K562 (cell line): Measurements from ENCODE around the gene ZBTB9. TPM values are rescaled to one million over a fixed set of nuclear protein-coding genes. Genes with fewer than 3 reads are reported as not detected.

ENCODE experiments used
- ATAC-seq: fragments of 200-7000 bp; cut with Tn5 transposase; 3 replicates; pipeline ENCODE4 v1.9.1; 2020; ENCODE audit warnings: moderate library complexity
- BruUV-seq: library from RNA; stranded (reverse); fragments of 400-500 nt; replicated peaks from 2 replicates; lab custom pipeline; 2021; lab: Mats Ljungman, UMichigan
- CTCF ChIA-PET: fragments of 300-600 bp; formaldehyde crosslinking; extraction: SDS; loops from one replicate; lab custom pipeline; 2021; ENCODE audit warnings: low intra/inter-chr PET ratio; lab: Yijun Ruan, JAX
- POLR2A ChIA-PET: fragments of 300-600, 350-650 bp; sonication (Branson Sonifier 250); formaldehyde crosslinking; extraction: SDS; loops from one replicate; lab custom pipeline; 2021; ENCODE audit warnings: antibody characterized with exemption, inconsistent platforms; lab: Yijun Ruan, JAX
- DNase-seq, 4 experiments: peaks; one replicate each; pipeline versions ENCODE4 v3.0.0 to v3.0.0-alpha.2; 2011 to 2018; ENCODE audit warnings: low spot score in 3 of 4, mixed read lengths in 3 of 4; ENCODE audit errors: extremely low read depth in 1 of 4
- FAIRE-seq: peaks from 2 replicates; lab custom pipeline; 2011; peaks lifted over from hg19 to GRCh38; lab: Jason Lieb, UNC
- H2AFZ ChIP-seq: 2 replicates; pipeline ENCODE4 v1.6.0; 2011; ENCODE audit warnings: low read depth, low read length, control low read depth, inconsistent platforms
- H3K27ac ChIP-seq: fragments of 200-600 bp; 3 replicates; pipeline ENCODE4 v1.8.0; 2011; ENCODE audit warnings: low read depth, mild to moderate bottlenecking, control low read depth, inconsistent platforms, low read length, moderate library complexity, mixed read lengths; ENCODE audit errors: extremely low read depth
- H3K27me3 ChIP-seq, 2 experiments: fragments of 300-600 bp in 1 of 2; 2 replicates in 1 of 2; 3 replicates in 1 of 2; pipeline versions ENCODE4 v1.6.0 to v1.8.0; 2011; ENCODE audit warnings: inconsistent platforms in 2 of 2, low read length in 2 of 2, mild to moderate bottlenecking in 1 of 2, mixed read lengths in 1 of 2, moderate library complexity in 1 of 2; ENCODE audit not compliant: control insufficient read depth in 2 of 2, insufficient read depth in 2 of 2
- H3K36me3 ChIP-seq: fragments of 300-600 bp; 3 replicates; pipeline ENCODE4 v1.8.0; 2011; ENCODE audit warnings: mild to moderate bottlenecking, low read length, inconsistent platforms; ENCODE audit not compliant: control insufficient read depth, insufficient read depth
- H3K4me1 ChIP-seq, 2 experiments: fragments of 200-600 bp in 1 of 2; replicated peaks in 1 of 2; 2 replicates in 1 of 2; 3 replicates in 1 of 2; pipeline versions ENCODE4 v1.5.1 to v1.8.0; 2011; ENCODE audit warnings: inconsistent platforms in 2 of 2, low read length in 2 of 2, mild to moderate bottlenecking in 1 of 2, mixed read lengths in 1 of 2, moderate library complexity in 1 of 2; ENCODE audit not compliant: control insufficient read depth in 2 of 2, insufficient read depth in 2 of 2
- H3K4me2 ChIP-seq: 2 replicates; pipeline ENCODE4 v1.6.1; 2011; ENCODE audit warnings: low read length, control low read depth, inconsistent platforms, mixed read lengths; ENCODE audit not compliant: insufficient read depth
- H3K4me3 ChIP-seq: fragments of 200-600 bp; sonication (generic), shearing (Covaris generic); 2 replicates; pipeline ENCODE4 v1.5.1; 2016; ENCODE audit warnings: control low read depth, inconsistent platforms
- H3K79me2 ChIP-seq: fragments of 200-600 bp; 3 replicates; pipeline ENCODE4 v1.8.0; 2011; ENCODE audit warnings: low read length, inconsistent platforms; ENCODE audit not compliant: control insufficient read depth, insufficient read depth
- H3K9ac ChIP-seq, 2 experiments: 2 replicates each; pipeline versions ENCODE4 v1.6.0 to v1.6.1; 2011; ENCODE audit warnings: low read depth in 2 of 2, low read length in 2 of 2, control low read depth in 1 of 2, inconsistent platforms in 1 of 2, mild to moderate bottlenecking in 1 of 2, mixed read lengths in 1 of 2; ENCODE audit not compliant: insufficient read depth in 1 of 2
- H3K9me1 ChIP-seq: one replicate; pipeline ENCODE4 v1.6.0; 2011; ENCODE audit warnings: inconsistent platforms, mild to moderate bottlenecking, low read length, moderate library complexity; ENCODE audit not compliant: control insufficient read depth, insufficient read depth
- H3K9me3 ChIP-seq: replicated peaks from 2 replicates; pipeline ENCODE4 v1.5.1; 2011; ENCODE audit warnings: low read depth, low read length, inconsistent platforms; ENCODE audit not compliant: control insufficient read depth, insufficient read depth
- H4K20me1 ChIP-seq: replicated peaks from 2 replicates; pipeline ENCODE4 v1.6.1; 2011; ENCODE audit warnings: low read length, inconsistent platforms, mixed read lengths; ENCODE audit not compliant: control insufficient read depth, insufficient read depth
- MAFF ChIP-seq: IDR thresholded peaks from 2 replicates; pipeline ENCODE4 v1.6.1; 2012; ENCODE audit warnings: low read length, improper control_type of control experiment
- SMARCA4 ChIP-seq: fragments of 450-650 bp; IDR thresholded peaks from 2 replicates; pipeline ENCODE4 v1.6.1; 2016
- TAF1 ChIP-seq: IDR thresholded peaks from 2 replicates; pipeline ENCODE4 v1.6.1; 2011; ENCODE audit warnings: mild to moderate bottlenecking, low read length, moderate library complexity; ENCODE audit not compliant: insufficient read depth, control insufficient read depth, severe bottlenecking; ENCODE audit errors: extremely low read depth
- TEAD2 ChIP-seq: fragments of 450-650 bp; IDR thresholded peaks from 2 replicates; pipeline ENCODE4 v1.6.1; 2016; ENCODE audit warnings: missing genetic modification characterization, control low read depth, missing compliant biosample characterization
- TOE1 ChIP-seq, 2 experiments: fragments of 450-650 bp in 1 of 2; sonication (generic) in 1 of 2; formaldehyde crosslinking in 1 of 2; IDR thresholded peaks; 2 replicates each; pipeline versions ENCODE4 v1.7.1 to v1.8.0; 2016 to 2022; ENCODE audit warnings: borderline replicate concordance in 2 of 2, mild to moderate bottlenecking in 2 of 2, antibody characterized with exemption in 1 of 2, inconsistent platforms in 1 of 2, low read depth in 1 of 2, missing genetic modification reagents in 1 of 2, moderate library complexity in 1 of 2
- ZBTB7A ChIP-seq: IDR thresholded peaks from 2 replicates; pipeline ENCODE4 v1.6.1; 2011; ENCODE audit warnings: low read depth, mild to moderate bottlenecking, low read length, moderate library complexity, borderline replicate concordance; ENCODE audit not compliant: control insufficient read depth
- ZNF121 ChIP-seq: sonication (generic); formaldehyde crosslinking; conservative IDR thresholded peaks from 2 replicates; pipeline ENCODE4 v1.8.0; 2022; ENCODE audit warnings: missing genetic modification reagents
- WGBS: fragments of 100-300 bp; shearing (Covaris generic); methylation state at CpG from one replicate; pipeline ENCODE4 v1.1.6; 2016; ENCODE audit warnings: low coverage, mixed read lengths; ENCODE audit not compliant: insufficient coverage; ENCODE audit errors: missing lambda C conversion rate; 5-methylcytosine and 5-hydroxymethylcytosine counted together
- in situ Hi-C: fragments of 300-500 bp; cut with MboI; formaldehyde crosslinking; loops from 4 replicates; pipeline ENCODE4 v1.15.0; 2018; ENCODE audit warnings: inconsistent platforms, mixed read lengths
- intact Hi-C: fragments of 100-400 bp; cut with micrococcal nuclease; formaldehyde crosslinking; loops from 2 replicates; pipeline ENCODE4 v1.14.2; 2022
- polyA plus RNA-seq, 8 experiments: library from polyadenylated mRNA; depleted of rRNA in 4 of 8; stranded (reverse) in 5 of 8; unstranded in 3 of 8; fragments of >200 nt; fragmentation: Nextera tagmentation in 2 of 8; fragmentation: Illumina TruSeq in 1 of 8; extraction: Ambion mirVana in 2 of 8; extraction: Trizol in 1 of 8; gene quantifications; 2 replicates each; pipeline versions ENCODE4 v1.2.1 to v1.2.3, GENCODE V29; 2011 to 2014; ENCODE audit warnings: inconsistent platforms in 1 of 8, missing spikeins in 1 of 8
- total RNA-seq, 7 experiments: library from RNA; depleted of rRNA in 6 of 7; stranded (reverse); fragments of >200 nt in 6 of 7; fragmentation: Illumina TruSeq in 2 of 7; extraction: Trizol in 2 of 7; gene quantifications; 2 replicates each; pipeline versions ENCODE4 v1.2.1 to v1.2.3, GENCODE V29; 2011 to 2021; ENCODE audit warnings: low replicate concordance in 1 of 7
- TF ChIP-seq, protein P1 (sequence below), 2 experiments: fragments of 450-650 bp; formaldehyde crosslinking in 1 of 2; IDR thresholded peaks; 2 replicates each; pipeline versions ENCODE4 v1.4.0 to v1.6.1; 2014 to 2020; ENCODE audit warnings: mild to moderate bottlenecking in 2 of 2, borderline replicate concordance in 1 of 2, low read depth in 1 of 2
- TF ChIP-seq, protein P2 (sequence below): fragments of 450-650 bp; IDR thresholded peaks from 2 replicates; pipeline ENCODE4 v1.6.1; 2018; ENCODE audit warnings: mild to moderate bottlenecking, low read depth; ENCODE audit not compliant: partially characterized antibody

The ZBTB9 gene
- total and polyA plus RNA-seq, 9 of the 15 experiments (the other 6 are each of a cell fraction or from before 2014, with no cell fraction given): 1.9 to 19.5 (median 10.4) TPM

DNA sequence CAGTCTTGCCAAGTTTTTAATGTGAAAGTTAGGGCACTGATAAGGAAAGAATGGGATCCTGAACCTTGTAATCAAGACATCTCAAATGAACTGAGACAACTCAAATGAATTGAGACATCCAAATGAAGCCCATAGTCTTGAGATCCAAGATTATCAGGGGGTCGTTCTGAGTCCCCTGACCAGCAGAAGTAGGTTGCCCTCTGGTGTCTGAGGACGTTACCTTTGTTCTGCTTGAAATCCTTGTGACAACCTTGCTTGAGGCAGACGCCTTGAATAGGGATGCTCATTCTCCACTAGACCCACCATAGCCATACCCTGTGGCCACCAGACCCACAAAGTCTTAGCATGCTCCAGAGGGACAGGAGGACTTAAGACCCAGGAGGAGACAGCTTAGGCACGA is 37.7 kb downstream of the ZBTB9 start:
- Histone ChIP-seq H4K20me1 (no peaks in the 10 kb centered on the region), H3K4me1 (peaks cover 7 to 18% of the 10 kb centered on the region in 2 experiments; a peak in 4 of 5 replicates), H2AFZ (peak overlapping the region; percentile 30; the same call in 1 of the 2 replicates), H3K9me3 (no peaks in the 10 kb centered on the region), H3K4me2 (no peak overlapping the region), H3K4me3 (no peak overlapping the region), H3K36me3 (no peaks in the 10 kb centered on the region), H3K79me2 (no peaks in the 10 kb centered on the region), H3K9ac (no peak overlapping the region), H3K27me3 (no peaks in the 10 kb centered on the region), H3K27ac (no peak overlapping the region), H3K9me1 (no peaks in the 10 kb centered on the region)
- peak; percentile 65 for ATAC-seq
- no TSS peak for BruUV-seq
- CTCF ChIA-PET: interaction anchor here (0.8 kb wide), 1 partner anchor 605 kb away, joined by 3 read pairs; no protein-coding TSS in a partner anchor
- POLR2A ChIA-PET: interaction anchor here (0.8 to 1.3 kb wide), 2 partner anchors 10 to 11 kb away, joined by 3 to 4 read pairs; no protein-coding TSS in a partner anchor
- in situ Hi-C loops: no loop called here
- peak in 2 of 4 experiments; percentile 25 to 39 for DNase-seq
- intact Hi-C loops: loop anchor here (1.0 kb wide), 1 partner anchor 101 kb away; the partner anchor contains the start of gene KIFC1
- FAIRE-seq: peak; percentile 23
- 6% methylated on average over 4 of the region's 4 CpGs for WGBS
- TF ChIP-seq ZBTB7A: no peak
- TF ChIP-seq, protein P1, sequence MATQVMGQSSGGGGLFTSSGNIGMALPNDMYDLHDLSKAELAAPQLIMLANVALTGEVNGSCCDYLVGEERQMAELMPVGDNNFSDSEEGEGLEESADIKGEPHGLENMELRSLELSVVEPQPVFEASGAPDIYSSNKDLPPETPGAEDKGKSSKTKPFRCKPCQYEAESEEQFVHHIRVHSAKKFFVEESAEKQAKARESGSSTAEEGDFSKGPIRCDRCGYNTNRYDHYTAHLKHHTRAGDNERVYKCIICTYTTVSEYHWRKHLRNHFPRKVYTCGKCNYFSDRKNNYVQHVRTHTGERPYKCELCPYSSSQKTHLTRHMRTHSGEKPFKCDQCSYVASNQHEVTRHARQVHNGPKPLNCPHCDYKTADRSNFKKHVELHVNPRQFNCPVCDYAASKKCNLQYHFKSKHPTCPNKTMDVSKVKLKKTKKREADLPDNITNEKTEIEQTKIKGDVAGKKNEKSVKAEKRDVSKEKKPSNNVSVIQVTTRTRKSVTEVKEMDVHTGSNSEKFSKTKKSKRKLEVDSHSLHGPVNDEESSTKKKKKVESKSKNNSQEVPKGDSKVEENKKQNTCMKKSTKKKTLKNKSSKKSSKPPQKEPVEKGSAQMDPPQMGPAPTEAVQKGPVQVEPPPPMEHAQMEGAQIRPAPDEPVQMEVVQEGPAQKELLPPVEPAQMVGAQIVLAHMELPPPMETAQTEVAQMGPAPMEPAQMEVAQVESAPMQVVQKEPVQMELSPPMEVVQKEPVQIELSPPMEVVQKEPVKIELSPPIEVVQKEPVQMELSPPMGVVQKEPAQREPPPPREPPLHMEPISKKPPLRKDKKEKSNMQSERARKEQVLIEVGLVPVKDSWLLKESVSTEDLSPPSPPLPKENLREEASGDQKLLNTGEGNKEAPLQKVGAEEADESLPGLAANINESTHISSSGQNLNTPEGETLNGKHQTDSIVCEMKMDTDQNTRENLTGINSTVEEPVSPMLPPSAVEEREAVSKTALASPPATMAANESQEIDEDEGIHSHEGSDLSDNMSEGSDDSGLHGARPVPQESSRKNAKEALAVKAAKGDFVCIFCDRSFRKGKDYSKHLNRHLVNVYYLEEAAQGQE (IDR thresholded peaks at IDR 0.05; ENCODE audit: borderline replicate concordance): peak; percentile 53; the same call in 1 of the 2 replicates
- TF ChIP-seq, protein P1 (CRISPR knock-in tag; IDR thresholded peaks at IDR 0.05; ENCODE audit: low read depth): no peak
- no peak for TF ChIP-seq TEAD2 (tag)
- TF ChIP-seq, protein P2, sequence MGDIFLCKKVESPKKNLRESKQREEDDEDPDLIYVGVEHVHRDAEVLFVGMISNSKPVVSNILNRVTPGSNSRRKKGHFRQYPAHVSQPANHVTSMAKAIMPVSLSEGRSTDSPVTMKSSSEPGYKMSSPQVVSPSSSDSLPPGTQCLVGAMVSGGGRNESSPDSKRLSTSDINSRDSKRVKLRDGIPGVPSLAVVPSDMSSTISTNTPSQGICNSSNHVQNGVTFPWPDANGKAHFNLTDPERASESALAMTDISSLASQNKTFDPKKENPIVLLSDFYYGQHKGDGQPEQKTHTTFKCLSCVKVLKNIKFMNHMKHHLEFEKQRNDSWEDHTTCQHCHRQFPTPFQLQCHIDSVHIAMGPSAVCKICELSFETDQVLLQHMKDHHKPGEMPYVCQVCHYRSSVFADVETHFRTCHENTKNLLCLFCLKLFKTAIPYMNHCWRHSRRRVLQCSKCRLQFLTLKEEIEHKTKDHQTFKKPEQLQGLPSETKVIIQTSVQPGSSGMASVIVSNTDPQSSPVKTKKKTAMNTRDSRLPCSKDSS: no peak
- no peak for TF ChIP-seq TAF1
- no peak for TF ChIP-seq TOE1 (IDR thresholded peaks at IDR 0.05; ENCODE audit: borderline replicate concordance)
- TF ChIP-seq TOE1 (CRISPR knock-in tag; IDR thresholded peaks at IDR 0.05; ENCODE audit: borderline replicate concordance, low read depth): no peak
- no peak for TF ChIP-seq MAFF
- no peak for TF ChIP-seq ZNF121 (CRISPR knock-in tag)
- TF ChIP-seq SMARCA4: no peak
